ENCODE data around the gene ANKRD22.
"Not testable (repeated sequence)": the region's sequence is repeated elsewhere in the genome, so short reads cannot be mapped to it uniquely, and the experiment has no call there.

The ANKRD22 gene

GRCh38 chr10:88888810-88889445, 37.3 kb upstream of the ANKRD22 start:
- TF ChIP-seq CTCF (IDR thresholded peaks at IDR 0.05) = no peak
- H3K4me3 ChIP-seq (ENCODE audit: low read depth in 1 of 2, low read length in 1 of 2) = no peak overlapping the region

GRCh38 chr10:88886557-88886956, 34.9 kb upstream of the ANKRD22 start:
- Histone ChIP-seq H3K9me3 (no peaks in the 10 kb centered on the region), H3K4me1 (ENCODE audit: control insufficient read depth in 1 of 2, insufficient read depth in 1 of 2, low read depth in 1 of 2, low read length in 1 of 2) (peaks cover 41 to 50% of the 10 kb centered on the region in 2 experiments), H3K27ac (no peak overlapping the region), H3K36me3 (no peaks in the 10 kb centered on the region), H3K4me3 (ENCODE audit: low read depth in 1 of 2, low read length in 1 of 2) (no peak overlapping the region), H3K27me3 (no peaks in the 10 kb centered on the region)
- TF ChIP-seq CTCF (IDR thresholded peaks at IDR 0.05) = no peak

More at GRCh38 chr10:88888810-88889445, 37.3 kb upstream of the ANKRD22 start:
- H3K9me3 ChIP-seq = no peaks in the 10 kb centered on the region
- H3K27ac ChIP-seq = no peak overlapping the region
- no peaks in the 10 kb centered on the region for H3K36me3 ChIP-seq
- no peaks in the 10 kb centered on the region for H3K27me3 ChIP-seq
- peaks cover 40 to 47% of the 10 kb centered on the region in 2 experiments for H3K4me1 ChIP-seq (ENCODE audit: control insufficient read depth in 1 of 2, insufficient read depth in 1 of 2, low read depth in 1 of 2, low read length in 1 of 2)

GRCh38 chr10:88883448-88883809, 31.8 kb upstream of the ANKRD22 start:
- no peak for TF ChIP-seq CTCF (IDR thresholded peaks at IDR 0.05)
- H3K27me3 ChIP-seq = no peaks in the 10 kb centered on the region
- H3K27ac ChIP-seq = no peak overlapping the region
- peaks cover 52 to 57% of the 10 kb centered on the region in 2 experiments for H3K4me1 ChIP-seq (ENCODE audit: control insufficient read depth in 1 of 2, insufficient read depth in 1 of 2, low read depth in 1 of 2, low read length in 1 of 2)
- no peak overlapping the region for H3K4me3 ChIP-seq (ENCODE audit: low read depth in 1 of 2, low read length in 1 of 2)
- no peaks in the 10 kb centered on the region for H3K36me3 ChIP-seq
- H3K9me3 ChIP-seq = no peaks in the 10 kb centered on the region

GRCh38 chr10:88882646-88883447, 31.2 kb upstream of the ANKRD22 start:
- not testable (repeated sequence) for H3K36me3 ChIP-seq; H3K4me3 ChIP-seq (ENCODE audit: low read depth in 1 of 2, low read length in 1 of 2); H3K27me3 ChIP-seq; H3K9me3 ChIP-seq; H3K27ac ChIP-seq
- peaks cover 58 to 63% of the 10 kb centered on the region in 2 experiments for H3K4me1 ChIP-seq (ENCODE audit: control insufficient read depth in 1 of 2, insufficient read depth in 1 of 2, low read depth in 1 of 2, low read length in 1 of 2)

GRCh38 chr10:88881922-88882645, 30.4 kb upstream of the ANKRD22 start:
- no peak for TF ChIP-seq CTCF (IDR thresholded peaks at IDR 0.05)

More at GRCh38 chr10:88881922-88882645, 30.4 kb upstream of the ANKRD22 start:
- Histone ChIP-seq H3K36me3 (no peaks in the 10 kb centered on the region), H3K27me3 (no peaks in the 10 kb centered on the region), H3K27ac (no peak overlapping the region), H3K4me1 (ENCODE audit: control insufficient read depth in 1 of 2, insufficient read depth in 1 of 2, low read depth in 1 of 2, low read length in 1 of 2) (peaks cover 65 to 68% of the 10 kb centered on the region in 2 experiments), H3K9me3 (no peaks in the 10 kb centered on the region), H3K4me3 (ENCODE audit: low read depth in 1 of 2, low read length in 1 of 2) (no peak overlapping the region)
